ENCODE results near the gene ZNF396. TPM values are rescaled to one million over a fixed set of nuclear protein-coding genes. Genes with fewer than 3 reads are reported as not detected.

Gene ZNF396
- total RNA-seq, 1 experiment from 2014 or later, result 1.0 TPM

GRCh38 chr18:35393716-35394115, 16.6 kb upstream of the ZNF396 start:
- no peaks in the 10 kb centered on the region for H3K27me3 Mint-ChIP-seq (ENCODE audit: low read depth)
- no peak overlapping the region for H3K27ac Mint-ChIP-seq
- peaks cover 8% of the 10 kb centered on the region for H3K9me3 Mint-ChIP-seq
- no peak for DNase-seq (ENCODE audit: low spot score)
- ChIA-PET POLR2A (no interaction called here), CTCF (no interaction called here)
- no peak for TF ChIP-seq ZBTB21 (CRISPR knock-in tag; IDR thresholded peaks at IDR 0.05; ENCODE audit: borderline replicate concordance)
- no peak for TF ChIP-seq USF2 (CRISPR knock-in tag; IDR thresholded peaks at IDR 0.05)
- TF ChIP-seq GABPB1 (CRISPR knock-in tag; IDR thresholded peaks at IDR 0.05), result no peak
- no peak for TF ChIP-seq SMAD3 (CRISPR knock-in tag; IDR thresholded peaks at IDR 0.05; ENCODE audit: borderline replicate concordance)
- no peak for TF ChIP-seq CBFB (CRISPR knock-in tag; IDR thresholded peaks at IDR 0.05; ENCODE audit: low read depth)
- no peak for TF ChIP-seq E2F4 (CRISPR knock-in tag; IDR thresholded peaks at IDR 0.05; ENCODE audit: borderline replicate concordance, low read depth)
- no peak for TF ChIP-seq ZSCAN18 (CRISPR knock-in tag; IDR thresholded peaks at IDR 0.05)
- no peak for TF ChIP-seq ZNF671 (CRISPR knock-in tag; IDR thresholded peaks at IDR 0.05)
- no peak for TF ChIP-seq NFE2L1 (CRISPR knock-in tag; IDR thresholded peaks at IDR 0.05)
- no peak for TF ChIP-seq E2F1 (CRISPR knock-in tag; IDR thresholded peaks at IDR 0.05)
- TF ChIP-seq ZNF121 (CRISPR knock-in tag; IDR thresholded peaks at IDR 0.05), result no peak
- TF ChIP-seq FOXP1 (CRISPR knock-in tag; IDR thresholded peaks at IDR 0.05; ENCODE audit: borderline replicate concordance), result no peak
- TF ChIP-seq RORB (CRISPR knock-in tag; IDR thresholded peaks at IDR 0.05), result no peak
- TF ChIP-seq CDX4 (CRISPR knock-in tag; IDR thresholded peaks at IDR 0.05; ENCODE audit: borderline replicate concordance), result no peak
- TF ChIP-seq FOXK1 (CRISPR knock-in tag; IDR thresholded peaks at IDR 0.05), result no peak
- no peak for TF ChIP-seq IRF1 (CRISPR knock-in tag; IDR thresholded peaks at IDR 0.05)
- H3K4me3 Mint-ChIP-seq, result no peak overlapping the region
- peaks cover 4% of the 10 kb centered on the region; the same call in 1 of the 2 replicates for H3K36me3 Mint-ChIP-seq
- H3K4me1 Mint-ChIP-seq, result peaks cover 7% of the 10 kb centered on the region; the same call in 1 of the 2 replicates
- no peak for ATAC-seq

- Mint-ChIP-seq H3K27ac (no peak overlapping the region), H3K9me3 (peaks cover 8% of the 10 kb centered on the region), H3K27me3 (ENCODE audit: low read depth) (no peaks in the 10 kb centered on the region), H3K4me1 (peaks cover 7% of the 10 kb centered on the region; the same call in 1 of the 2 replicates), H3K4me3 (no peak overlapping the region), H3K36me3 (peaks cover 4% of the 10 kb centered on the region; the same call in 1 of the 2 replicates)
- DNase-seq (ENCODE audit: low spot score), result no peak
- ChIA-PET POLR2A (no interaction called here), CTCF (no interaction called here)
- no peak for ATAC-seq
- TF ChIP-seq CREB1 (CRISPR knock-in tag; IDR thresholded peaks at IDR 0.05) (no peak), JUN (CRISPR knock-in tag; IDR thresholded peaks at IDR 0.05) (no peak), HMGXB4 (CRISPR knock-in tag; IDR thresholded peaks at IDR 0.05) (no peak), ELF4 (CRISPR knock-in tag; IDR thresholded peaks at IDR 0.05; ENCODE audit: low read depth) (no peak), TCF7 (CRISPR knock-in tag; IDR thresholded peaks at IDR 0.05; ENCODE audit: low read depth) (no peak), ZNF512 (CRISPR knock-in tag; IDR thresholded peaks at IDR 0.05; ENCODE audit: borderline replicate concordance) (no peak), NFE2L1 (CRISPR knock-in tag; IDR thresholded peaks at IDR 0.05) (no peak), ETV6 (CRISPR knock-in tag; IDR thresholded peaks at IDR 0.05) (no peak), TP53 (CRISPR knock-in tag; IDR thresholded peaks at IDR 0.05) (no peak), ATF2 (CRISPR knock-in tag; IDR thresholded peaks at IDR 0.05; ENCODE audit: borderline replicate concordance, low read depth) (no peak), NR1H2 (CRISPR knock-in tag; IDR thresholded peaks at IDR 0.05) (no peak)
These were observed 15.2 kb upstream of the ZNF396 start for GRCh38 chr18:35392375-35392774.
